ENCODE measurements around the gene FA2H.

GRCh38 chr16:74767749-74768148 is 6.9 kb downstream of the FA2H start:
- TF ChIP-seq ZNF302 (CRISPR knock-in tag; IDR thresholded peaks at IDR 0.05) = no peak
- TF ChIP-seq, protein P1, sequence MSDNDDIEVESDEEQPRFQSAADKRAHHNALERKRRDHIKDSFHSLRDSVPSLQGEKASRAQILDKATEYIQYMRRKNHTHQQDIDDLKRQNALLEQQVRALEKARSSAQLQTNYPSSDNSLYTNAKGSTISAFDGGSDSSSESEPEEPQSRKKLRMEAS (IDR thresholded peaks at IDR 0.05) = no peak
- no peak for TF ChIP-seq POLR2A (IDR thresholded peaks at IDR 0.05; ENCODE audit: low read length)
- TF ChIP-seq, protein P2, sequence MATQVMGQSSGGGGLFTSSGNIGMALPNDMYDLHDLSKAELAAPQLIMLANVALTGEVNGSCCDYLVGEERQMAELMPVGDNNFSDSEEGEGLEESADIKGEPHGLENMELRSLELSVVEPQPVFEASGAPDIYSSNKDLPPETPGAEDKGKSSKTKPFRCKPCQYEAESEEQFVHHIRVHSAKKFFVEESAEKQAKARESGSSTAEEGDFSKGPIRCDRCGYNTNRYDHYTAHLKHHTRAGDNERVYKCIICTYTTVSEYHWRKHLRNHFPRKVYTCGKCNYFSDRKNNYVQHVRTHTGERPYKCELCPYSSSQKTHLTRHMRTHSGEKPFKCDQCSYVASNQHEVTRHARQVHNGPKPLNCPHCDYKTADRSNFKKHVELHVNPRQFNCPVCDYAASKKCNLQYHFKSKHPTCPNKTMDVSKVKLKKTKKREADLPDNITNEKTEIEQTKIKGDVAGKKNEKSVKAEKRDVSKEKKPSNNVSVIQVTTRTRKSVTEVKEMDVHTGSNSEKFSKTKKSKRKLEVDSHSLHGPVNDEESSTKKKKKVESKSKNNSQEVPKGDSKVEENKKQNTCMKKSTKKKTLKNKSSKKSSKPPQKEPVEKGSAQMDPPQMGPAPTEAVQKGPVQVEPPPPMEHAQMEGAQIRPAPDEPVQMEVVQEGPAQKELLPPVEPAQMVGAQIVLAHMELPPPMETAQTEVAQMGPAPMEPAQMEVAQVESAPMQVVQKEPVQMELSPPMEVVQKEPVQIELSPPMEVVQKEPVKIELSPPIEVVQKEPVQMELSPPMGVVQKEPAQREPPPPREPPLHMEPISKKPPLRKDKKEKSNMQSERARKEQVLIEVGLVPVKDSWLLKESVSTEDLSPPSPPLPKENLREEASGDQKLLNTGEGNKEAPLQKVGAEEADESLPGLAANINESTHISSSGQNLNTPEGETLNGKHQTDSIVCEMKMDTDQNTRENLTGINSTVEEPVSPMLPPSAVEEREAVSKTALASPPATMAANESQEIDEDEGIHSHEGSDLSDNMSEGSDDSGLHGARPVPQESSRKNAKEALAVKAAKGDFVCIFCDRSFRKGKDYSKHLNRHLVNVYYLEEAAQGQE (IDR thresholded peaks at IDR 0.05) = no peak
- TF ChIP-seq MAFK (IDR thresholded peaks at IDR 0.05; ENCODE audit: partially characterized antibody) = no peak
- TF ChIP-seq, protein P3, sequence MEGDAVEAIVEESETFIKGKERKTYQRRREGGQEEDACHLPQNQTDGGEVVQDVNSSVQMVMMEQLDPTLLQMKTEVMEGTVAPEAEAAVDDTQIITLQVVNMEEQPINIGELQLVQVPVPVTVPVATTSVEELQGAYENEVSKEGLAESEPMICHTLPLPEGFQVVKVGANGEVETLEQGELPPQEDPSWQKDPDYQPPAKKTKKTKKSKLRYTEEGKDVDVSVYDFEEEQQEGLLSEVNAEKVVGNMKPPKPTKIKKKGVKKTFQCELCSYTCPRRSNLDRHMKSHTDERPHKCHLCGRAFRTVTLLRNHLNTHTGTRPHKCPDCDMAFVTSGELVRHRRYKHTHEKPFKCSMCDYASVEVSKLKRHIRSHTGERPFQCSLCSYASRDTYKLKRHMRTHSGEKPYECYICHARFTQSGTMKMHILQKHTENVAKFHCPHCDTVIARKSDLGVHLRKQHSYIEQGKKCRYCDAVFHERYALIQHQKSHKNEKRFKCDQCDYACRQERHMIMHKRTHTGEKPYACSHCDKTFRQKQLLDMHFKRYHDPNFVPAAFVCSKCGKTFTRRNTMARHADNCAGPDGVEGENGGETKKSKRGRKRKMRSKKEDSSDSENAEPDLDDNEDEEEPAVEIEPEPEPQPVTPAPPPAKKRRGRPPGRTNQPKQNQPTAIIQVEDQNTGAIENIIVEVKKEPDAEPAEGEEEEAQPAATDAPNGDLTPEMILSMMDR (IDR thresholded peaks at IDR 0.05) = no peak
- TF ChIP-seq EP300 (IDR thresholded peaks at IDR 0.05) = no peak
- no peak for TF ChIP-seq CBX8 (IDR thresholded peaks at IDR 0.05)
- no peak for TF ChIP-seq SREBF2 (IDR thresholded peaks at IDR 0.05)
